Stimulated activated CD4-positive, alpha-beta T cell treated with anti-CD3 and anti-CD28 coated beads, Interleukin-4, amount 100 ng/mL, for 4 hours (primary cell): ENCODE data around the gene ZG16B.

Experiments
- DNase-seq, 2 experiments: peaks; one replicate each; pipeline ENCODE4 v3.0.0-alpha.2; 2020

ZG16B gene, protein sequence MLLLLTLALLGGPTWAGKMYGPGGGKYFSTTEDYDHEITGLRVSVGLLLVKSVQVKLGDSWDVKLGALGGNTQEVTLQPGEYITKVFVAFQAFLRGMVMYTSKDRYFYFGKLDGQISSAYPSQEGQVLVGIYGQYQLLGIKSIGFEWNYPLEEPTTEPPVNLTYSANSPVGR

DNA sequence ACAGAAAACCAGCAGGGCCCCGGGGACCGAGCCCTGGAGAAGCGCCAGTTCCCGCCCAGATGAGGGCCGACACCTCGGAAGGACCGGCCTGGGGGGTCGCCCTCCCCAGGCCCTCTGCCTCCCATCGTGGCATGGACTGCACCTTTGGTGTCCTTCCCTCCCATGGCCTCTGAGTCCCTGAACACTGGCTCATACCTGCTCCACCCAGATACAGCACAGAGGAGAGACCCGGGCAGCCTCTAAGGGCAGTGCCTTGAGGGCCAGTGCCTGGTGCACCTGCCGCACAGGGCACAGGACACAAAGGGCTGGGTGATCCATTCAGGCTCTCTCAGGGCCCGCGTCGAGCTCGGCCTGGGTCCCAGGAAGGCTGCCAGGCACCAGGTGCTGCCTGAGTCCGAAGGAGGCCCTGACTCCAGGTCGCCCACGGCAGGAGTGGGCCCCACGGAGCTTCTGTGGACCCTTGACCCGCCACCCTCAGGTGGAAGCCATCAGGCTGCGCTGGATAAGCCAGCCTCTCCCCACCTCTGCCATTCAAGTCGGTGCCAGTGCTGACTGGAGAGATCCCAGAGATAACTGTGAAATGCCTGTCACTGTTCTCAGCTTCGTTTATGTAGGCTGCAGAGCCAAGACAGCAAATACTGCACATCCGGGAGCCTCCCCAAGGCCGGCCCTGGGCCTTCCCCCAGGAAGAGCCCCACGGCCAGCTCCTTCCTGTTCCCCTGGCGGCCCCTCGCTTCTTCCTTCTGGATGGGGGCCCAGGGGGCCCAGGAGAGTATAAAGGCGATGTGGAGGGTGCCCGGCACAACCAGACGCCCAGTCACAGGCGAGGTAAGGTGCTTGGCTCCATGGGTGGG is at the start of gene ZG16B:
TSS of gene ZG16B (plus strand) at position 803 of the 854 bp plus-strand sequence. CDS start 139 bp downstream, outside the sequence.
- no peak for DNase-seq

DNA sequence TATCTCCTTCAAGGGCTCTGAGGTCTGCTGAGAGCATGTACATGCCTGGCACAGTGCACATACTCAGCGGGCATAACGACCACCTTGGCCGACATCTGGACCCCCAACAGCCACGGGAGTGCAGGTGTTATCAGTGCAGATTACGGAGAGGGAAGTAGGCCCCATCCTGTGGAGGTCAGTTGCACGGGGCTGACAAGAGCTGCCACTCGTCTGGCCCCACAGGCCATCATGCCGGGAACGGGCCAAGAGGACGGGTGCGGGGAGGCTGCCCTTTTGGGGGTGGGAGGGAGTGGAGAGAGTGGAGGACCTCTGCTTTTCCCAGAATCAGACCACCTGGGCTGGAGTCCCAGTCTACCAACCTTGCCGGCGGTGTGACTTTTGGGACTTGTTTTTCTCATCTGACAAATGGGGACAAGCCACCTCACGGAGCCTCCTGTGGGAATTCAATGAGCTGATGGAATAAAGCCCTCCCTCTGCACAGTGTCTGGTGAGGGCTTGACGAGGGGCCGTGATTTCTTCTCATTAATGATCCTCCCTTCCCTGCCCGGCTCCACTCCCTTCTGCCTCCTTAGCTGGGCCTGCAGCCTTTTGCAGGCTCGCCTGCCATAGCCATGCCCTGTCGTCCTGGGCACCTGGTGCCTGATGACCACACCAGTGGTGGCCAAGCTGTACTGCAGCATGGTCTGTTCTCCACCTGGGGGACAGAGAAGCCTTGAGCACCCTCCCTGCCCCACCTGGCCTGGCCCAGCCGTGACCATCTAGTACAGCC is 47.3 kb upstream of the ZG16B start:
- no peak for DNase-seq

DNA sequence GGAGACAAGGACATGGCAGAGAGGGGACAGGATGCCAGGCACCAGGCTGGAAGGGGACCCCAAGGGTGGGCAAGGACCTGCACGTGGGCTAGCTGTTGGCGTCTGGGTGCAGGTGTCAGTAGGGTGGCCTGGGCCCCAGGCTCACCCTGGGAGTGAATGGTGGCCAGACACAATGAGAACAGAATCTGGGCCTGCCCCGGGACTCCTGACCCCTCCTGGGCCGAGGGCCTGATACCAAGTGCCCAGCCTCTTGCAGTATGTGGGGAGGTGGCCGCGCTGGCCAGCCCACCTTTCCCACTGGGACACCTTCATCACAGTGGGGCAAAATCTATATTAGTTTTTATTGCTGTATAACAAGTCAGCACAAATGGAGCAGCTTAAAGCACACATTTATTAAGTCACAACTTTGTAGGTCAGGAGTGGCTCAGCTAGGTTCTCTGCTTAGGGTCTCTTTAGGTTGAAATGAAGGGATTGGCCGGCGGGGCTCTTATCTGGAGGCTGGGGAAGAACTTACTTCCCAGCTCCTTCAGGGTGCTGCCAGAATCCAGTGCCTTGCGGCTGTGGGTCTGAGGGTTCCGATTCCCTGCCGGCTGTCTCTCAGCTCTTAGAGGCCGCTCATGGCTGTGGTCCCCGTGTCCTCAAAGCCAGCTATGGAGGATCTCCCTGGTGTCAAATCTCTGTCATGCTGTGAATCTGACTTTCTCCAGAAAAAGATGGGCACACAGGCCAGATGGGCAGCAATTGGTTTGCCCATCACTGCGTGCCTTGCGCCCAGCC is 46.3 kb upstream of the ZG16B start:
- no peak for DNase-seq

DNA sequence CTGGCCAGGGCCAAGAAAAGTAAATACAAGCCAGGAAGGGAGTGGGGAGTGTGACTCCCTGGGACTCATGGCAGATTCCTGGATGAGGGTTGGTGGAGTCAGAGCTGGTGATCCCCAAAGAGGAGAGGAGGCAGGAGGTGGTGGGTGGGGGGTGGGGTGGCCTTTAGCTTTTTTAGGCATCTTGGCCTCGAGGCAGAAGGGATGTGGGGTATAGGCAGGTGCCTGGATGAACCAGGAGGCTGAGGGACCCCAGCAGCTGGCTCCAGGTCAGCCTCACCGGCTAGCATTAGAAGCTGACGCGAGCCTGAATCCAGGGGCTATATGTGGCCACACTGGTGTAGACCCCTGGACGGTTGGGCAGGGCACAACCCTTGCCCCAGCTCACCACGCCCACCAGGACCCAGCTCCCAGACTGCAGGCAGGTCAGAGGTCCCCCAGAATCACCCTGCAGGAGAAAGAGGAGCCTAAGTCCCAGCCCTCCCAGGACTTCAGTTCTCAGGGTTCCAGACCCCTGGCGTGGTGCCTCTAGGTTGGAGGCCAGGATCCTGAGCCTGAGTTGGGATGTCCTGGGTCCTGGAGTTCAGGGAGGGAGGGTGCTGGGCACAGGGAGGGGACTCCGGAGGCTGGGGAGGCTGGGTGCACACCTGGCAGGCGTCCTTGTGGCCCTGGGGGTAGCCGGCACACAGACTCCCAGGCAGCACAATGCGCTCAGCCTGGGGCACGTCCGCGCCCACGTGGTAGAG is 45.6 kb upstream of the ZG16B start:
- DNase-seq, result no peak

DNA sequence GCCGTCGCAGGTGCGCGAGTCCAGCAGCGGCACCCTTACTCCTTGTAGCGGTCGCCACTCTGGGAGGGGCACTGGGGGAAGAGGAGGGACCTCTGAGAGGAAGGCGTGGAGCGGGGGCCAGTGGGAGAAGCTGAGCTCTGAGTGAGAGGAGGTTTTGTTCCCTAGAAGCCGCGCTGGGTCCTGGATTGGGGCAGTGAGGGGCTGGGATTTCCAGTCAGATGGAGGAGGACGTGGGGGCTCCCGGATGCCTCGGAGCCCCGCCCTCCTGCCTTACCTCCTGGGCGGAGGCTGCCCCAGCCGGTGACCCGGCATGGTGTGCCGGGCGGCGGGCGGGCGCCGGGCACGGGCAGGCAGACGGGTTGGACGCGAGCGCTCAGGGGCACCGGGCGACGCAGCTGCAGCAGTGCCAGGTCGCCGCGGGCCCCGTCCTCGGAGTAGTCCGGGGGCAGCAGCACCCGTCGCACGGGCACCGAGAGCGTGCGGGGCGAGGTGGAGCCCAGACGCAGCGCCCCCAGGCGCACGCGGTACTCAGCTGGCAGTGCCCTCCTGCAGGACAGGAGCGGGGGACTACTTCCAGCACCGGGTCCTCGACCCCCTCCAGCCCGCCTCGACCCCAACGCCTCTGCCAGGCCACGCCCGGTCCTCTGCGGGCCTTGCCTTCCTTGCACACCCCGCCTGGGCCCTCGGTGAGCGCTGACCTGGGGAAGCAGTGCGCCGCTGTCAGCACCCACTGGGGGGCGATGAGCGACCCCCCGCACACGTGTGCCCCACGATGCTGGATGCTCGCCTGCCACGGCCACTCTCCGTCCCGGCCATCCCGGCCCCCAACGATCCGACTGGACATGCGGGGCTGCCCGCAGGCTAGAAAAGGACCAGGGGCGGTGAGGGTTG is 44.8 kb upstream of the ZG16B start:
- peak; percentile 38 to 44 for DNase-seq

DNA sequence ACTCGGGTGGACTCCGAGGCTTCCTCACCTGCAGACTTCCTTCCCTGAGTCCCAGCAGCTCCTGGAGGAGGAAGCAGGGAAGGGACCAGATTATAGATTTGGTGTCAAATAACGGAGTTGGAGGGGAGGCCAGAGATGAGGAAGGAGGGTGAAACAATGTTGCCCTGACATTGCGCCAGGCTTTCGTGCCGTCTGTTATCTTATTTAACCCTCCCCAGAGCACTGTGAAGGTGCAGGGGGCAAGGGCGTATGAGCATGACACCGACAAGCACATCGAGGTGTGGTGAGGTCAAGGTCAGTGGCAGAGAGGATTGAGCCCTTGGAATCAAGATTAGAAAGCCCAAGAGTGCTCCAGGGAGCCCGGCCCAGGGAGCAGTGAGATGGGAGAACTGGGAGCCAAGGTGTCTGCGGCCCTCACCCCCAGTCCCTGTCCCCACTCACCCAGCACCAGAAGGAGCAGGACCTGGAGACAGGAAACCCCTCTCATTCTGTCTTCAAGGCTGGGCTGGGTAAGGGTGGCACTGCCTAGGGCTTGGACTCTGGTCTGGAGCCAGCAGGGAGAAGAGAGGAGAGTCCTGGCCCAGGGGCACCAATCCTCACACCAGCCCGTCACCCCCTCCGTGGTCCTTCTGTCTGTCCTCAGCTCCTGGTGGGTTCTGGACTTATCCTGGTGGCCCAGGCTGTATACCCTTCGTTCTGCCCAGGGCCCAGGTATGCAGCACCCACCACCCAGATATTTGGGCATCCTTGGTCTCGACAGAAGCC is 43.9 kb upstream of the ZG16B start:
- DNase-seq, result no peak

DNA sequence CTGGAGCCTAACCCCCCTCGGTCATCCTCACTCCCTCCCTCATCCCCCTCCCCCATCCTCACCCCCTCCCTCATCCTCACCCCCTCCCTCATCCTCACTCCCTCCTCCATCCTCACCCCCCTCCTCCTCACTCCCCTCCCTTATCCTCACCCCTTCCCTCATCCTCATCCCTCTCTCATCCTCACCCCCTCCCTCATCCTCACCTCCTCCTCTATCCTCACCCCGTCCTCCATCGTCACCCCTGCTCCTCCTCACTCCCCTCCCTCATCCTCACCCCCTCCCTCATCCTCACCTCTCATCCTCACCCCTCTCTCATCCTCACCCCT is 43.3 kb upstream of the ZG16B start:
- no peak for DNase-seq

DNA sequence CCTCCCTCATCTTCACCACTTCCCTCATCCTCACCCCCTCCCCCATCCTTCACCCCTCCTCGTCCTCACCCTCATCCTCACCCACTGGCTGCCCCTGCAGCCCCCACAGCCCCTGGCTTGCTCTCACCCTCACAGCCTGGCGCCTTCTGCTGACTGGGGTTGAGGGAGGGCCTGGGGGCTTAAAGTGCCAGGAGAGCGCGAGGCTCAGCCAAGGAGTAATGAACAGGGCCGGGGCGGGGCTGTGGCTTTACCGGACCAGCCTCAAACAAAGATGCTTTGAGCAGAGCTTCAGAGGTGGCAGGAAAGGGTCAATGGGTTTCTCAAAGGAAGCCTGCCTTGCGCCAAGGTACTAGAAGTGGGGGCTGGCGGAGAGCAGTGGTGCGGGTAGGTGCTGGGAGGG is 42.7 kb upstream of the ZG16B start, which contains the start of gene PRSS33:
TSS of gene PRSS33 (minus strand) at position 155 of the 400 bp plus-strand sequence. CDS start 1,013 bp downstream, outside the sequence.
- DNase-seq, result no peak

DNA sequence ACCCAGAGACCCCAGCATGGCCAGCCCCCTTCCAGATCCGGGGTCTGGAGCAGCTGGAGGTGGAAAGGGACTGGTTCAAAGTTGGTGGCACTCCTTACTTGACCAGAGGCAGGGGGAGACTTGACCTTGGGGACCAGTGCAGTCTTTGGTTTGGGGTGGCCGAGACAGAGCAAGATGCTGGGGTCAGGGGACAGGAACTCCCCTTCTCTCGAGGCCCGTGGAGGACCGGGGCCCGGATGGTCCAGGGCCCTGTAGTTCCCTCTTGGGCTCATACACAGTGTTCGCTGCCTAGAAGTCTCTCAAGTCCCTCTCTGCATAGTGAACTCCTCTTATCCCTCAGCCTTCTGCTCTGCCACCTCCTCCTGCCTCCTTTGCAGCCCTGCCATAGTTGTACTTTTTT is 42.1 kb upstream of the ZG16B start:
- no peak for DNase-seq

DNA sequence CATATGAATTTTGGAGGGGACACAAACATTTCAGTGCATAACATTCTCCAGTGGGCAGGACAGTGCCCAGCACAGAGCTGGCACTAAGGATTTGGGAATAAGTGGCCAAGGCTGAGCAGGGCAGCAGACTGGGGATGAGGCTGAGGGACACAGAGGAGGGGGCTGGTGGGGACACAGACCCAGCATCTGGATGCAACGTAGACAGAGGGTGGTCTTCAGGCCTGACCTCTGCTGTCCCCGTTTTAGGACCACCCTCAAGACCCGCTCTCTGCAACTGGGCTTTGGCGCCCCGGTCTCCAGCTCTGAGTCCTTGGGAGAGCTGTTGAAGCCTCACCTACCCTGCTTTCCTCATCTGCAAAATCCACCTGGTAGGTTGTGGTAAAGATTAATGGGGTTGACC is 39.5 kb upstream of the ZG16B start:
- DNase-seq, result no peak

DNA sequence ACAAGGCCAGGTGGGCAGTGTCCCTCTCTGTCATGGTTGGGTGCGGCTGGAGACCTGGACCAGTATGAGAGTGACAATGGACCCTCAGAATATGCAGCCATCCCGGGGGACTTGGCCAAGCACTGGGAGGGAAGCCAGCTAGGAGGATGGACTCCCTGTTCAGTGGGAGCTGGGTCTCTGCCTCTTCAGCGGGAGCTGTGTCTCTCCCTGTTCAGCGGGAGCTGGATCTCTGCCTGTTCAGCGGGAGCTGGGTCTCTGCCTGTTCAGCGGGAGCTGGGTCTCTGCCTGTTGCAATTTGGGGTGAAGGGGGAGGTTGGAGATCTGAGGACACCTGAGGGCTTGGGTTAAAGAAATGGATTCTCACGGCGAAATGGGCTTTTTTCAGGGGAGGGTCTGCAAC is 38.9 kb upstream of the ZG16B start:
- no peak for DNase-seq

DNA sequence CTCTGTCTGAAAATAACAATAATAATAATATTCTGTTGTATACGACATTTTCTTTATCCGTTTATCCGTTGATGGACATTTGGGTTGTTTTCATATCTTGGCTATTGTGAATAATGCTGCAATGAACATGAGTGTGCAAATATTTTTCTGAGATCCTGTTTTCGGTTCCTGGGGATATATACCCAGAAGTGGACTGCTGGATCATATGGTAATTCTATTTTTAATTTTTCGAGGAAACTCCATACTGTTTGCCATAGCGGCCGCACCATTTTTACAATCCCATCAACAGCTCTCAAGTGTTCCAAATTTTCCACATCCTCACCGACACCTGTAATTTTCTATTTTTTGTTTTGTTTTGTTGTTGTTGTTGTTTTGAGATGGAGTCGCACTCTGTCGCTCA is 37.2 kb upstream of the ZG16B start:
- DNase-seq, result no peak

DNA sequence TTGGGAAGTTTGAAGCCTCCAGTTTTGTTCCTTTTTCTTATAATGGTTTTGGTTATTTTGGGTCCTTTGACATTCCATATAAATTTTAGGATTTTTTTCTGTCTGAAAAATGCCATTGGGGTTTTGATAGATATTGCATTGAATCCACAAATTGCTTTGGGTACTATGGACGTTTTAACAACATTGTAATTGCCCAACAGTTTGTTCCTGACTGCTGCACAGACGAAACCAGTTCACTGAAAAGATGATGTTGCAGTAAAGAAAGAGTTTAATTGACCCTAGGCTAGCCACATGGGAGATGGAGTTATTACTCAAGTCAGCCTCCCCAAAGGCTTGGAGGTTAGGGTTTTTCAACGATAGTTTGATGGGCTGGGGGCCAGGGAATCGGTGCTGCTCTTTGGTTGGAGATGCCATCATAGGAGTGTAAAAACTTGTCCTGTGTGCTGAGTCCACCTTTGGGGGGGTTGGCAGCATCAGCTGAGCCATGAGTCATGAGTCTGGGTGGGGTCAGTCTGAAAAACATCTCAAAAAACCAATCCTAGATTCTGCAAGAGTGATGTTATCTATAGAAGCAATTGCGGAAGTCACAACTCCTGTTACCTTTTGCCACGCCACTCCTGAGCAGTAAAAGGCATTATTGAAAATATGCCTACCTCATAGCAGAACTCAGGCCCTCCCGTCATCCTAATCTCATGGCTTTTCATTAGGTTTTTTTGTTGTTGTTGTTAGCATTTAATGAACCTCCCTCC is 34.5 kb upstream of the ZG16B start:
- no peak for DNase-seq

DNA sequence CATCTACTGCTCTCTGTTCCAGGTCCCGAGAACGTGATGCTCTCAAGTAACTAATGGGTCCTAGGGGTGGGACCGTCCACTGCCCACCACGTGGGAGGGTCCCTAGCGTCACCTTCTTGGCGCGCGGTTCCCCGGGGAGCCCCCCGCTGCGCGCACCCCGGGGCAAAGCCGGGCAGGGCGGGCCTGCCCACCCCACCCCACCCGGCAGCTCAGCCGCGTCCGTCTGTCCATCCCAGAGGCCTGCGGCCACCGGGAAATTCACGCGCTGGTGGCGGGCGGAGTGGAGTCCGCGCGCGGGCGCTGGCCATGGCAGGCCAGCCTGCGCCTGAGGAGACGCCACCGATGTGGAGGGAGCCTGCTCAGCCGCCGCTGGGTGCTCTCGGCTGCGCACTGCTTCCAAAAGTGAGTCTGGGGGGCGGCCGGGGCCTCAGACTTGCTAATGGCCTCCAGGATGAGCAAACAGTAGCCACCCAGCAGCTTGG is 31.3 kb upstream of the ZG16B start:
- DNase-seq, result no peak

DNA sequence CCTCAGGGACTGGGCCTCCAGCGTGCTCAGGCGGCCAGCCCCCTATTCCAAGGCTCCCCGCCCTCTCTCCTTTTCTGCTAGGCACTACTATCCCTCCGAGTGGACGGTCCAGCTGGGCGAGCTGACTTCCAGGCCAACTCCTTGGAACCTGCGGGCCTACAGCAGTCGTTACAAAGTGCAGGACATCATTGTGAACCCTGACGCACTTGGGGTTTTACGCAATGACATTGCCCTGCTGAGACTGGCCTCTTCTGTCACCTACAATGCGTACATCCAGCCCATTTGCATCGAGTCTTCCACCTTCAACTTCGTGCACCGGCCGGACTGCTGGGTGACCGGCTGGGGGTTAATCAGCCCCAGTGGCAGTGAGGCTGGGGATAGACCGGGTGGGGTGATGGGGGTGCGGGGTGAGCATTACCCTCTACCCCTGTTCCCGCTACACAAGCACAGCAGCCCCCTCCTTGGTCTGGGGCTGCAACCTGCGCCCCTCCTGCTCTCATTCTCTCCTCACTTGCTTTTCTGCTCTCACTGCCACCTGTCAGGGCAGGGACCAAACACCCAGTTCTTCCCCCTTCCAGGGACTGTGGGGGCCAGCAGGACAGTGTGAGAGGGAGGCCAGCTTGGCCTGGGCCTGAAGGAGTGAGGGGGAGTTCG is 30.8 kb upstream of the ZG16B start:
- no peak for DNase-seq

DNA sequence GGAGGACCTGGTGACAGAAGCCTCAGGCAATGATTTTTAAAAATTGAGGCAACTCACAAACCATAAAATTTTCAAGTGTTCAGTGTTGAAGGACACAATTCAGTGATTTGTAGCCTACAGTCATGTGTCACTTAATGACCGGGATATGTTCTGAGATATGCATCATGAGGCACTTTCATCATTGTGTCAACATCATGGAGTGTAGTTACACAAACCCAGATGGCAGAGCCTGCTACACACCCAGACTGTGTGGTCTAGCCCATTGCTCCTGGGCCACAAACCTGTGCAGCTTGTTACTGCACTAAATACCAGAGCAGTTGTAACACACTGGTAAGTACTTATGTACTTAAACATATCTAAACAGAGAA is 30.3 kb upstream of the ZG16B start:
- DNase-seq, result no peak

DNA sequence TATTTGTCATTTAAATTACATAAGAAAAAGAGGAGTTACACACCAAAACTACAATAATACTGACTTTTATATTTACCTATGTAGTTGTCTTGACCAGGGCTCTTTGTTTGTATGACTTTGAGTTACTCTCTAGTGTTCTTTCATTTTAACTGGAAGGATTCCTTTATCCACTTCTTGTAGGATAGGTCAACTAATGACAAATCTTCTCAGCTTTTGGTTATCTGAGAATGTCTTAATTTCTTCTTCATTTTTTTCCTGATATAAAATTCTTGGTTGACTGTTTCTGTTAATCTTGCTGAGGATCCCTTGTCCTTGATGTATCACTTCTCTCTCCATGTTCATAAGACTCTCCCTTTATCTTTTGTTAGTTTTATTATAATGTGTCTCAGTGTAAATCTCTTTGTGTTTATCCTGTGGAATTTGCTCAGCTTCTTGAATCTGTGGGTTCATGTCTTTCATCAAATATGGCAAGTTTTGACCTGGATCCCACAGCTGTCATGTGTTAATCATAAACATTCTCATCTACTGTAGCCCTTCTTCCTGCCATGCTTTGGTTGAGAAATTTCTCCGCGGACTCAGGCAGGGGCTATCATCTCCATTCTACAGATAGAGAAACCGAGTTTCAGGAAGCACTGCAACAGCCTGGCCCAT is 26.4 kb upstream of the ZG16B start:
- no peak for DNase-seq

DNA sequence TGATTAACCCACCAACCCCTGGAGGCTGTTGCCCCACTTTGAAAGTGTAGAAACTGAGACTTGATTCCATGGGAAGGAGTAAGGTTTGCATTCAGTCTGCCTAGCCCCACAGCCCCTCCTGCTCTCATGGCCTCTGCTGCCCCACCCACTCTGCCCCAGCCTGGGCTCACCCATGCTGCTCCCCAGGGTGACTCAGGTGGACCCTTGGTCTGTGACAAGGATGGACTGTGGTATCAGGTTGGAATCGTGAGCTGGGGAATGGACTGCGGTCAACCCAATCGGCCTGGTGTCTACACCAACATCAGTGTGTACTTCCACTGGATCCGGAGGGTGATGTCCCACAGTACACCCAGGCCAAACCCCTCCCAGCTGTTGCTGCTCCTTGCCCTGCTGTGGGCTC is 25.4 kb upstream of the ZG16B start:
- no peak for DNase-seq

DNA sequence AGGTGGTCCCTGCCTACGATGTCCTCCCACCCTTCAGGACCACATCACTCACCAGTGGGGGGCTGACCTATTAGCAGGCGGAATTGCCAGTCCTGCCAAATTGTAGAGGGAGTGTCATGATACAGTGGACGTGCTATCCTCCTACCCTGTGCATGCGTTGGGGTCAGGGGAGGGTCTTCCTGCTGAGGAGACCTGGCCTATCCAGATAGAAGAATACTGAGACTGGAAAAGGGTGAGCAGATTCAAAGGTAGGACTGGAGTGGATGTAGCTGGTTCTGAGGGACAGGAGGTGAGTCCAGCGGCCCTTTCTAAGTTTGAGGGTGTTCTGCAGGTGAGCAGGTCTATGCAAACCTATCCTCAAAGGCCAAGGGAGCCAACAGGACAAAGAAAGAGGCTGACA is 23.8 kb upstream of the ZG16B start:
- no peak for DNase-seq
